ENCODE data around the gene MRPS6. TPM values are rescaled to one million over a fixed set of nuclear protein-coding genes. Genes with fewer than 3 reads are reported as not detected.

Gene MRPS6
- total and polyA plus RNA-seq, 7 donors: 41.0 to 118 (median 78.8) TPM

DNA sequence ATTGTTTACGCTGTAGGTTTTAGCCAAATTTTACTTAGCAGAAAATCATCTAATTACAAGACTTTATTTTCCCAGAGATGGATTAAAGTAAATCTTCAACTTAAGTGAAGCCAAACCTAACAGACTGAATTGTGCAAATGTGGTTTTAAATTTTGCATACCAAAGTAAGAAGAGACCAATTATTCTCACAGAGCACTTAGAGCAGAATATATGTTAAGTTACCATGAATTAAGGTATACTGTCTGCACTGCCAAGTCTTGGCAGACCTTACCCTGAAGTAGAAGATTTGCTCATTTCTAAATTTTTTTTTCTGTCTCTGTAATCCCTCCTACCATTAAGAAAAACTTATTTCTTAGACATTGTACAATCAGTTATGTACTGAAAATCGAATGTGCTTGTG, 24.1 kb downstream of the MRPS6 start:
- no peak overlapping the region for H3K4me3 ChIP-seq
- H3K27me3 ChIP-seq: no peaks in the 10 kb centered on the region
- H3K27ac ChIP-seq: no peak overlapping the region
- 89 to 91% methylated on average over 2 of the region's 2 CpGs for WGBS, 2 donors
- intact Hi-C loops (cut with DNase I): no loop called here
- H3K36me3 ChIP-seq: peaks cover 7 to 23% (median 16%) of the 10 kb centered on the region in 4 donors
- no peaks in the 10 kb centered on the region for H3K9me3 ChIP-seq
- H3K4me1 ChIP-seq: peaks cover 0 to 85% (median 58%) of the 10 kb centered on the region in 4 donors
- DNase-seq: no peak
- TF ChIP-seq, protein P1, sequence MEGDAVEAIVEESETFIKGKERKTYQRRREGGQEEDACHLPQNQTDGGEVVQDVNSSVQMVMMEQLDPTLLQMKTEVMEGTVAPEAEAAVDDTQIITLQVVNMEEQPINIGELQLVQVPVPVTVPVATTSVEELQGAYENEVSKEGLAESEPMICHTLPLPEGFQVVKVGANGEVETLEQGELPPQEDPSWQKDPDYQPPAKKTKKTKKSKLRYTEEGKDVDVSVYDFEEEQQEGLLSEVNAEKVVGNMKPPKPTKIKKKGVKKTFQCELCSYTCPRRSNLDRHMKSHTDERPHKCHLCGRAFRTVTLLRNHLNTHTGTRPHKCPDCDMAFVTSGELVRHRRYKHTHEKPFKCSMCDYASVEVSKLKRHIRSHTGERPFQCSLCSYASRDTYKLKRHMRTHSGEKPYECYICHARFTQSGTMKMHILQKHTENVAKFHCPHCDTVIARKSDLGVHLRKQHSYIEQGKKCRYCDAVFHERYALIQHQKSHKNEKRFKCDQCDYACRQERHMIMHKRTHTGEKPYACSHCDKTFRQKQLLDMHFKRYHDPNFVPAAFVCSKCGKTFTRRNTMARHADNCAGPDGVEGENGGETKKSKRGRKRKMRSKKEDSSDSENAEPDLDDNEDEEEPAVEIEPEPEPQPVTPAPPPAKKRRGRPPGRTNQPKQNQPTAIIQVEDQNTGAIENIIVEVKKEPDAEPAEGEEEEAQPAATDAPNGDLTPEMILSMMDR (IDR thresholded peaks at IDR 0.05): no peak
- TF ChIP-seq POLR2A (IDR thresholded peaks at IDR 0.05) (no peak), POLR2AphosphoS5 (IDR thresholded peaks at IDR 0.05) (no peak), EP300 (IDR thresholded peaks at IDR 0.05) (no peak)

DNA sequence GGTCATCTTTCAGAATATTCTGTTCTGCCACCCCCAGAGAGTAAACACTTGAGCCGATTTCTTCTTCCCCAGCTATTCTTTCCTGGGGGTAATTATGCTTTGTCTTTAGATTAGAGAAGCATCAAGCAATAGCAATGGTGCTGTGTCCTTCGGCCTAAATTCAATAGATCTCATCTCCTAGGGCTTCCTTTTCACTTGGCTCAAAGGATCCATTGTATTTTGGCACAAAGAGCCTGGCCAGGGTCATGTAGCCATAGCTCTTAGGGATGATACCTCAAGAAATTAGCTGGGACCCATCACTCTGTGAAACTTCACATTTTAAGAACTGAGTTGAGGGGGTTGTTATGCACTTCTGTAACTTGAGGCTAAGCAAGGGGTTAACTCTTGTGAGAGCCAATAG, 27.0 kb downstream of the MRPS6 start:
- H3K4me1 ChIP-seq: peaks cover 0 to 90% (median 55%) of the 10 kb centered on the region in 4 donors
- intact Hi-C loops (cut with DNase I): no loop called here
- H3K27ac ChIP-seq: peak overlapping the region in 1 of 4 donors; percentile 43
- H3K36me3 ChIP-seq: peaks cover 1 to 21% (median 11%) of the 10 kb centered on the region in 4 donors
- no peak overlapping the region for H3K4me3 ChIP-seq
- no peaks in the 10 kb centered on the region for H3K27me3 ChIP-seq
- no peaks in the 10 kb centered on the region for H3K9me3 ChIP-seq
- DNase-seq: no peak
- no peak for TF ChIP-seq POLR2A (IDR thresholded peaks at IDR 0.05)
- WGBS, 2 donors: 91 to 95% methylated on average over 2 of the region's 2 CpGs

DNA sequence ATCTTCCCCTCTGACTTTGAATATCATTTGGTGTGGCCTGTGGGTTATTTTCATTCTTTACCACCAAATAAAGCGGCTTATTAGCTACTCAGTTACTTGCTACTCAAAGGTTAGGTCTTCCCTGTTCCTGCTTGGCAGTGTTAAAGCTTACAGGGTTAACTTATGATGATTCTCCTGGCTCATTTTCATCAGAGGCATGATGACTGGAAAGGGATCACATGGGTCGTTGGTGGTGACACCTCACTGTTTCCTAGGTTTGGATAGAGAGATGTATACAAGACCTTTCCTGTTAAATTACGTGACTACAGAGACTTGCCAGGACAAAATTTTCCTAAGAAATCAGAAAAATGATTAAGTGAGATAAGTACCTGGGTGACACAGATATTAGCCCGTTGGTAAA, 27.4 kb downstream of the MRPS6 start:
- Histone ChIP-seq H3K27me3 (no peaks in the 10 kb centered on the region), H3K27ac (peak overlapping the region in 2 of 4 donors; percentile 19 to 43), H3K4me3 (no peak overlapping the region), H3K9me3 (no peaks in the 10 kb centered on the region), H3K36me3 (peaks cover 0 to 17% (median 7%) of the 10 kb centered on the region in 4 donors), H3K4me1 (peaks cover 0 to 90% (median 53%) of the 10 kb centered on the region in 4 donors)
- WGBS, 2 donors: 82 to 83% methylated on average over 4 of the region's 4 CpGs
- intact Hi-C loops (cut with DNase I): no loop called here
- no peak for DNase-seq
- TF ChIP-seq POLR2A (IDR thresholded peaks at IDR 0.05) (no peak), EP300 (IDR thresholded peaks at IDR 0.05) (no peak)
- TF ChIP-seq, protein P1 (IDR thresholded peaks at IDR 0.05): no peak

DNA sequence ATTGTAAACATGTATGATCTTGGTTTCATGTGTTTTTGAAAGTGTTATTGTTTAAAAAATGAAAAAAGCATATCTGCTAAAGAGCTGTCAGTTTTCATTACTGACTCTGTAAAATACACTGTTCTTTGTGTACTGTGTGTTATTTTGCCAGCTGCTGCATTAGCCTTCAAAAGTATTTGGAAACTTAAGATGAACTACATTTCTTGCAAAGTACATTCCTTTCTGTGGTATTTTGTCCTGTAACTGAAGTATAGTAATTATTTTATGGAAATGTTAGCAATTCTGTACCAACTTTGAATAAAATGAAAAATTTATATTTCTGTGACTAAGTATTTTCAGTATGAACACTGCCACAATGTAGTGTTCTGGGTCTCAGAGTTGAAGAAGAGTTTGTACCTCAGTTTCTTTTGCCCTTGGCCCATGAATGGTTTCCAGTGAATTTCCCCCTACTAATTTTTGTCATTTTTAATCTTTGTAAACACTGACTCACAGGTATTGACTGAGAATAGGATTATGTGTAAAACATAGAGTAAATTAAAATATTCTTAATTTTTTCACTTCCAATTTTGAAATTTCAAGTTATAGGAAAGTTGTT, 32.7 kb downstream of the MRPS6 start:
- Histone ChIP-seq H3K27me3 (no peaks in the 10 kb centered on the region), H3K27ac (no peak overlapping the region), H3K9me3 (no peaks in the 10 kb centered on the region), H3K4me3 (no peak overlapping the region), H3K4me1 (peaks cover 0 to 85% (median 44%) of the 10 kb centered on the region in 4 donors), H3K36me3 (peaks cover 0 to 4% (median 0%) of the 10 kb centered on the region in 4 donors)
- intact Hi-C loops (cut with DNase I): no loop called here
- no peak for DNase-seq
- TF ChIP-seq EP300 (IDR thresholded peaks at IDR 0.05) (no peak), POLR2AphosphoS5 (IDR thresholded peaks at IDR 0.05) (no peak), POLR2A (IDR thresholded peaks at IDR 0.05) (no peak)
- TF ChIP-seq, protein P1 (IDR thresholded peaks at IDR 0.05): no peak

DNA sequence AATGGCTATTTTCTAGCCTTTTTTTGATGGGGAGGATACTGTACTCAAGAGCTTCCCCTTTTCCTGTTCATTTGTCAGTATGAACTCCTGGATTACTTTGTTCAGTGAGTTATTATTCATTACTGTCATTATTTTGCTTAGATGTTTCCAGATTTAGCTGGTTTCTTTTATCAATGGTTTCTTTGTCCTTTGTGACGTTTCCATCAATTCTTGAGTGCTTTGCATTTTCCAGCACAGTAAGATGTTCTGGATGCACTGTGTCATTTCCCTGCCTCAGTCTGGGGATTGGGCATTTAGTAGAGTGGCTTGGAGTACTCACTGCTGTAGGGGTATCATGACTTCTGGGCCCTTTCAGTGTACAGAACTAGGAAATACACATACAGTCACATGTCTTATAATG, 34.2 kb downstream of the MRPS6 start:
- DNase-seq: no peak
- H3K27me3 ChIP-seq: no peaks in the 10 kb centered on the region
- peaks cover 0 to 69% (median 35%) of the 10 kb centered on the region in 4 donors for H3K4me1 ChIP-seq
- TF ChIP-seq POLR2A (IDR thresholded peaks at IDR 0.05): no peak
- no peak for TF ChIP-seq POLR2AphosphoS5 (IDR thresholded peaks at IDR 0.05)
- no peak for TF ChIP-seq EP300 (IDR thresholded peaks at IDR 0.05)
- TF ChIP-seq, protein P1 (IDR thresholded peaks at IDR 0.05): no peak
- no peaks in the 10 kb centered on the region for H3K9me3 ChIP-seq
- no peak overlapping the region for H3K4me3 ChIP-seq
- 86 to 89% methylated on average over 1 of the region's 1 CpG for WGBS, 2 donors
- peaks cover 0 to 4% (median 0%) of the 10 kb centered on the region in 4 donors for H3K36me3 ChIP-seq
- intact Hi-C loops (cut with DNase I): no loop called here
- no peak overlapping the region for H3K27ac ChIP-seq
